Retinal pigment epithelial cell (primary cell): ENCODE data around the gene NELL2.
"Not testable (repeated sequence)": the region's sequence is repeated elsewhere in the genome, so short reads cannot be mapped to it uniquely, and the experiment has no call there.

ENCODE experiments used
- DNase-seq: peaks from one replicate; pipeline ENCODE4 v3.0.0-alpha.2; 2010; ENCODE audit warnings: low read depth
- H3K4me3 ChIP-seq: 2 replicates; pipeline ENCODE4 v1.5.1; 2011; ENCODE audit warnings: mild to moderate bottlenecking, low read length, control low read depth, moderate library complexity
- CTCF ChIP-seq: conservative IDR thresholded peaks from 2 replicates; pipeline ENCODE4 v1.5.1; 2011; ENCODE audit warnings: low read depth, low read length, control low read depth, inconsistent platforms

NELL2 gene

GRCh38 chr12:44763021-44763420 is 113.1 kb downstream of the NELL2 start:
- H3K4me3 ChIP-seq, result no peak overlapping the region
- DNase-seq, result no peak
- no peak for TF ChIP-seq CTCF

- DNase-seq, result no peak
- no peak overlapping the region for H3K4me3 ChIP-seq
- TF ChIP-seq CTCF, result no peak
These were observed 116.8 kb downstream of the NELL2 start for GRCh38 chr12:44759289-44759688.

- peak; percentile 43 for DNase-seq
- no peak for TF ChIP-seq CTCF
- no peak overlapping the region for H3K4me3 ChIP-seq
These were observed 125.6 kb downstream of the NELL2 start for GRCh38 chr12:44750468-44750867.

GRCh38 chr12:44749566-44749965 is 126.5 kb downstream of the NELL2 start:
- TF ChIP-seq CTCF, result no peak
- no peak overlapping the region for H3K4me3 ChIP-seq
- no peak for DNase-seq

- no peak for DNase-seq
- no peak for TF ChIP-seq CTCF
- H3K4me3 ChIP-seq, result no peak overlapping the region
These were observed 127.1 kb downstream of the NELL2 start for GRCh38 chr12:44748950-44749468.

GRCh38 chr12:44741292-44741980 is 134.7 kb downstream of the NELL2 start:
- DNase-seq, H3K4me3 ChIP-seq: not testable (repeated sequence)

GRCh38 chr12:44738051-44738450 is 138.1 kb downstream of the NELL2 start:
- no peak for TF ChIP-seq CTCF
- DNase-seq, result no peak
- no peak overlapping the region for H3K4me3 ChIP-seq
